Measurements from ENCODE around the gene CASKIN2.

DNA sequence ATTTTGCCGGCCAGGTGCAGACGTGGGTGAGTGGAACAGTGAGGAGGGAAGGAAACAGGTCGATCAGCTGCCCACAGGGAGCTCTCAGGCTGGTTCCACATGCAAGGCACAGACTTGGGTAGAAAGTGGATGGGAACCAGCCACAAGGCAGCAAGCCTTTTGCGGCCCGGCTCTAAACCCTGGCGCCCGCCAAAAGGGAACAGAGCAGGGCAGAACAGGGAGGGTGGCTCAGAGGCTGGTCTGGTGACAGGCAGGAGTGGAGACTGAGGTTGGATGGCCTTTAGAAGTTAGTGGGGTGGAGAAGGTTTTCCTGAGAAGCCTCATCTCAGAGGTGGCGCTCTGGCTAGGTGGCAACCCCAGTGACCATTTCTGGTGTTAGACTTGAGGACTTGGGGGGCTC lies 20.5 kb upstream of the CASKIN2 start:
- TF ChIP-seq, protein P1, sequence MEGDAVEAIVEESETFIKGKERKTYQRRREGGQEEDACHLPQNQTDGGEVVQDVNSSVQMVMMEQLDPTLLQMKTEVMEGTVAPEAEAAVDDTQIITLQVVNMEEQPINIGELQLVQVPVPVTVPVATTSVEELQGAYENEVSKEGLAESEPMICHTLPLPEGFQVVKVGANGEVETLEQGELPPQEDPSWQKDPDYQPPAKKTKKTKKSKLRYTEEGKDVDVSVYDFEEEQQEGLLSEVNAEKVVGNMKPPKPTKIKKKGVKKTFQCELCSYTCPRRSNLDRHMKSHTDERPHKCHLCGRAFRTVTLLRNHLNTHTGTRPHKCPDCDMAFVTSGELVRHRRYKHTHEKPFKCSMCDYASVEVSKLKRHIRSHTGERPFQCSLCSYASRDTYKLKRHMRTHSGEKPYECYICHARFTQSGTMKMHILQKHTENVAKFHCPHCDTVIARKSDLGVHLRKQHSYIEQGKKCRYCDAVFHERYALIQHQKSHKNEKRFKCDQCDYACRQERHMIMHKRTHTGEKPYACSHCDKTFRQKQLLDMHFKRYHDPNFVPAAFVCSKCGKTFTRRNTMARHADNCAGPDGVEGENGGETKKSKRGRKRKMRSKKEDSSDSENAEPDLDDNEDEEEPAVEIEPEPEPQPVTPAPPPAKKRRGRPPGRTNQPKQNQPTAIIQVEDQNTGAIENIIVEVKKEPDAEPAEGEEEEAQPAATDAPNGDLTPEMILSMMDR (IDR thresholded peaks at IDR 0.05; ENCODE audit: low read depth, low read length, poor library complexity, severe bottlenecking), result no peak
- no peak for TF ChIP-seq EZH2phosphoT487 (IDR thresholded peaks at IDR 0.05; ENCODE audit: borderline replicate concordance, low read length)
